PC-9 (cell line): ENCODE data around the gene BTBD17.

Source experiments
- CTCF ChIP-seq: fragments of 200-600 bp; sonication (generic); conservative IDR thresholded peaks from 2 replicates; pipeline ENCODE4 v1.6.1; 2017; ENCODE audit warnings: mixed run types, antibody characterized with exemption, mild to moderate bottlenecking, moderate library complexity
- EZH2 ChIP-seq: fragments of 200-600 bp; sonication (generic); IDR thresholded peaks from 2 replicates; pipeline ENCODE4 v1.8.0; 2017; ENCODE audit warnings: antibody characterized with exemption, low read depth

DNA sequence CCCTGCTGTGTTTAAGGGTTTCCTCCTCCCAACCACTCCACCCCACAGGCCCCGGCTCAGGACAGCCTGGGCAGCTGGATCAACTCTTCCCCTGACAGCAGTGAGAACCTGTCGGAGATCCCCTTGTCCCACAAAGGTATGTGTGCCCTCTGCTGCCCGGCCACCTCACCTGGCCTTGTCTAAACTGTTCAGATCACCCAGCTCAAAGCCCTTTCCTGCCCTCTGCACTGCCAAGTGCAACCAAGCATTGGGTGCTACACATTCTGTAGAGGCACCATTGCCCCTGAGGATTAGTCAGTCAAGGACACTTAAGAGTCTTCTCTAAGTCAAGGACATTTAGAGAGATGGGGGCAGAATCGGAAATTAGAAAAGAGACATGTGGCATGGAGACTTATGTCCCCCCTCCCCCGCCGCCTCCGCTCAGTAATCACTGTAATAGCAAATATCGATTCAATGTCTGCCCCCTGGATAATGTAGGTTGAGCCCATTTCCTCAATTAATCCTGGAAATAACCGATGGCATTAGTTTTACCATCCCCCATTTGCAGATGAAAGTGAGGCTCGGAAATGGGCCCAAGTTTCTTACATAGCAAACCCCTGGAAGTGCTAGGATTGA, 8.1 kb downstream of the BTBD17 start:
- no peak for TF ChIP-seq CTCF
- TF ChIP-seq EZH2: no peak
